ENCODE results near the gene ZNF680. TPM values are rescaled to one million over a fixed set of nuclear protein-coding genes. Genes with fewer than 3 reads are reported as not detected.
"Not testable (repeated sequence)": the region's sequence is repeated elsewhere in the genome, so short reads cannot be mapped to it uniquely, and the experiment has no call there.

ZNF680 gene
- 73.6 TPM for total RNA-seq

- DNase-seq: peak; percentile 97
Measured at GRCh38 chr7:64562626-64563278, at the start of gene ZNF680. TSS of gene ZNF680 (minus strand) at chr7:64563071. CDS start at chr7:64562954, 117 bp downstream.

DNA sequence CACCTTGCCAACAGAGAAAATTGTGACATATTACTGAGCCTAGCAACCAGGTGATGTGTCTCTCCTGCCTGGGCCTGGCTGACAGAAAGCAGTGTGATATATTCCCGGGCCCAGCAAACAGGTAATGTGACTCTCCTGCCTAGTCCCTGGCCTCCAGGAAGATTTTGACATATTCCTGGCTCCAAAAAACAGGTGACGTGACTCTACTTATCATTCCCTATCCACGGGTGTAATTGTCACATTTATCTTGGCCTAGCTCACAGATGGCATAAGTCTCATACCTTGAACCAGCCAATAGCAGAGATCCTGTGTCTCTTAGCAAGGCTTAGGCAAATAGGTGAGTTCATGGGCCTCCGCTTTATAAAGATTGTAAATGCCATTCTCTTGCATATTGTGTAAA, 49.6 kb upstream of the ZNF680 start:
- DNase-seq: no peak

DNA sequence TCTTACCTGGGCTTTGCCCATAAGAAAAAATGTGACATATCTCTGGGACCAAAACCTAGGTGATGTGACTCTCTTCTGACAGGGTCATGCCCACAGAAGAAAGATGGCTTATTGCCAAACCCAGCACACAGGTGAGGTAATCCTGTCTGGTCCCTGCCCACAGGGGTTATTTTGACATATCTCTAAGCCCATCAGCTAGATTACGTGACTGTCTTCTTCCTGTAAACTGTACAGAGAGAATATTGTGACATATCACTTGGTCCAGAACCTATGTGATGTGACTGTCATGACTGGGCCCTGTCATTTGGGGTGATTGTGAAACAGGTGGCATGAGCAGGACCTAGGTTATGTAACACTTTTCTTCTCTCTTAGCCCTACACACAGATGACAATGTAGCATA, 48.8 kb upstream of the ZNF680 start:
- no peak for DNase-seq

DNA sequence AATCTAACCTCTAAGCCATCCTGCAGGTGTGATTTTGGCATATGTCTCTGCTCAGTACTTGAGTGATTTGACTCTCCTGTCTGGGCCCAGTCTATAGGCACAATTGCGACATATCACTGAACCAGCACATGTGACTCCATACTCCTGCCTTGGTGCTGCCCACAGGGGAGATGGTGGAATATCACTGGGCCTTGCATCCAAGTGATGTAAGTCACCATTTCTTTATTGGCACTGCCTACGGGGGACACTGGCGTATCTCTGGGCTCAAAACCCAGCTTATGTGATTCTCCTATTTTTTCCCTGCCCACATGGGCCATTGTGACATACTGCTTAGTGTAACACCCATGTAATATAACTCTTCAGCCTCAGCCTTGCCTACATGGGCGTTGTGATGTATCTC, 48.1 kb upstream of the ZNF680 start:
- DNase-seq: no peak

- no peak for DNase-seq
Measured at GRCh38 chr7:64608116-64608910, 45.4 kb upstream of the ZNF680 start.

GRCh38 chr7:64606385-64606784, 43.5 kb upstream of the ZNF680 start:
- DNase-seq: no peak

DNA sequence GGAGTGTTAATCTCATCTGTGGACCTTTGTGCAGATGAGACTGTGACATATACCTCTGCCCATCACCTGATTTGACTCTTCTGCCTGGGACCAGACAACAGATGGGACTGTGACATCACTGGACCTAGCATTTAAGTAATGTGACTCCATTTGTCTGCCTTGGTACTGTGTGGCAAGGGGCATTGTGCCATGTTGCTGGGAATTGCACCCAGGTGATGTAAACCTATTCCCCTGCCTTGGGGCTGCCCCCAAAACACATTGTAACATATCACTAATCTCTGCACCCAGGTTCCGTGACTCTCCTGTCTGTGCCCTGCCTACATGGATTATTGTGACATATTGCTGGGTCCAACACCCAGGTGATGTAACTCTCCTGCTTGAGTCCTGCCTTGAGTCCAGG, 40.4 kb upstream of the ZNF680 start:
- DNase-seq: no peak

DNA sequence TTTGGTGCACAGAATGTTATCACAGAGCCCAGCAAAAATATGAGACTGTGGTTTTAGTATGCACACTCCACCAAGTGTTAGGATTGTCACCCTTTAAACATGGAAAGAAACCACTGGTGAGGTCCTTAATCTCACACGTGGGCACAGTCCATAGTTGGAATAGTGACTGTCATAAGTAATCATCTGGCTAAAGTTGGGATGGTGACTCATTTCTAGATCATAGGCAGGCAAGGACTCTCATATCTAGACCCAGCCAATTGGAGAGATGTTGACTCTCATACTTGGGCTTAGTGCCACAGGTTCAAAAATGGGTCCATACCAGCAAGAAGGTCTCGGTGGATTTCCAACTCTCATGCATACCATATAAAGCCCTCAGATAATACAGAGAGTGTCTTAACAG, 39.6 kb upstream of the ZNF680 start:
- DNase-seq: no peak

- no peak for DNase-seq
Measured at GRCh38 chr7:64602086-64602485, 39.2 kb upstream of the ZNF680 start.

DNA sequence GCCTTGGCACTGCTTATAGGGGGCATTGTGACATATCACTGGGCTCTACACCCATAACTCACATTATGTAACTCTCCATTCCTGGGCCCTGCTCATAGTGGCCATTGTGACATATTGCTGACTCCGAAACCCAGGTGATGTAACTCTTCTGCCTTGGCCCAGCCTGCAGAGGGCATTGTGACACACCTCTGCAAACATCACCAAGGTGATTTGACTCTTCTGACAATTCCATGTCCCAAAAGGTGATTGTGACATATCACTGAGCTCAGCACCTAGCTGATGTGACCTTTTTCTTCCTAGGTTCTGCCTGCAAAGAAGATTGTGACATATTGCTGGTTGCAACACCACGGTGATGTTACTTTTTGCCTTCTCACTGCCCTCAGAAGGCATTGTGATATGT, 36.5 kb upstream of the ZNF680 start:
- DNase-seq: no peak

DNA sequence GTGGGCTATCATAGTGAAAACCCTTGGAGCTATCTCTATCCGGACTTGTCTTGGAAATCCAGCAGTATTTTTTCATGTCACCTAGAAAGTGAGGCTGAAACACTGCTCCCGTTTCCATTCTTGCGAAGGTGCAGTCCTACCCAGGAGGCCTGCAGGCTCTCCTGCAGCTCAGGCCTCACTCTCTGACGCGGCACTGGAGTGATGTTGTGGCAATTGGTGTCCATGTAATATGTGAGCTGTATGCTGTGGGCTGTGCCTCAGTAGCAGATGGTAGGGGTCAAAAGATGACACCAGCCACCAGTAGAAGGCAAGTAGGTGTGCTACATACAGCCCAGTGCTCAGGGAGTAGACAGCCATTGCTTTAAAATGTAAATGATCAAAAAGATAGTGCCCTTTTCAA, 28.1 kb upstream of the ZNF680 start:
- no peak for DNase-seq

GRCh38 chr7:64581926-64582894, 19.3 kb upstream of the ZNF680 start:
- no peak for DNase-seq

DNA sequence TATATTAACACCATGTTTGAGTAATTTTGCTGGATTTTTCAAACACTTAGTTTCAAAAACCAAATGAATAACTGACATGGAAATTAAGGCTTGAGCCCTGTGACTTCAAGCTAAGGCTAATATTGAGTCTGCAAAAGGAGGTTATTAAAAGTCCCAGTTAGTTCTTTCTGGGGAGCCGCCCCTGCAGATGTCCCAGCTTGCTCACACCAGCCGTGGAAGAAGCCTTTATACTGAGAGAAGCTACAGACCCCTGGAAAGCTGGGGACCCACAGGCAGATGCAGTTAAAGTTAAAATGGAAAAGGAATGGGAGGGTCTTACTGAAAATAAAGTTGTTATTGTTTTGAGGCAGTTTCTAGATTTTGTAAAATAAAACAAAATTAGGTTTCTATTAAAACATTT, 18.5 kb upstream of the ZNF680 start:
- no peak for DNase-seq

DNA sequence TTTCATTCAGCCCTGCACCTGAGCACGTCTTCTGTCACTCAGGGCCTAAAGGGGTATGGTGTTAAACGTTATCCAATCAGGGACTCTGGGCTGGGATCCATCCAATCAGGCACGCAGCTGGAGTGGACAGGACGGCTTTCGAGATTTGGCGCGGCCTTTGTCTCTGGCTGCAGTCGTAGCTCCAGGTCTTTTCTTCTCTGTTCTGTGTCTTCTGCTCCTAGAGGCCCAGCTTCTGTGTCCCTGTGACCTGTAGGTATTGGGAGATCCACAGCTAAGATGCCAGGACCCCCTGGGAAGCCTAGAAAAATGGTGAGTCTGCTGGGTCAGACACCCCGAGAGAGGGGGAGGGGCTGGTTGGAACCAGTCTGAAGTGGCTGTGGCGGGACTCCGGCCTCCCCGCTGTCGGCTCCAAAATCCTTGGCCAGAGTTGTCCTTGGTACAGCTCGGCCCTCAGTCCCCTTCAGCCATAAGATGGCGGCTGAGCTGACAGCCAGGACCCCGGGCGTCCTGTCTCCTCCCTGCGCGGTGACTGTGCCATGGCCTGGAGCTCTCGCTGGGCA, 11.7 kb upstream of the ZNF680 start:
- no peak for DNase-seq

DNA sequence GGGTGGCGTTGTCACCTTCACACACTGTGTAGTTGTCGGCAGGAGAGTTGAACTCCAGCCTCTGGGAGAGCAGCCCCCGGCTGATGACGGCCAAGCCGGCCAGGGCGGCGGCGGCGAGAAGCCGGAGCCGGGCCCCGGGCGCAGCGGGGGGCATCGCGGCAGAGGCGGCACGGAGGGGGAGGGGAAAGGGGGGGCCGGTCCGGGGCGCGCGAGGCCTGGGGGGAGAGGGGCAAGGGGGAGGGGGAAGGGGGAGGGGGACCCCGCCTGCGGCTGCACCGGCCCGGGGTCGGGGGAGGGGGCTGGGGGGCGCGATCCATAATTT, 7.4 kb upstream of the ZNF680 start:
- not testable (repeated sequence) for DNase-seq

- not testable (repeated sequence) for DNase-seq
Measured at GRCh38 chr7:64569372-64570283, 6.8 kb upstream of the ZNF680 start.

DNA sequence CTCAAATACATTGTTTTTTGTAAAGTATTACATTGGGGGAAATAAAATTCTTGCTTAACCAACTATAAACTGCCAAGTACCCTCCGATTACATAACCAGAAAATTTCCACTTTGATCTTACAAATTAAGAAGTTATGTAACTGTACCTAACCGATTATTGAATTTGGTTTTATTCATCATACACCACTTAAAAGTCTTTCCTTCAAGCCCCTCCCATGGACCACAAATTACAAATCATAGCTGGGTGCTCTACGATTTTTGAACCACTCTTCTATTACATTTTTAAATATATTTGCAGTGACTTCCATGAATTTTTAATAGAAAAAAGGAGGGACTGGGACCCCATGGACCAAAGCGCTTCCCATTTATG, 630 bp downstream of the ZNF680 start:
- DNase-seq: no peak

DNA sequence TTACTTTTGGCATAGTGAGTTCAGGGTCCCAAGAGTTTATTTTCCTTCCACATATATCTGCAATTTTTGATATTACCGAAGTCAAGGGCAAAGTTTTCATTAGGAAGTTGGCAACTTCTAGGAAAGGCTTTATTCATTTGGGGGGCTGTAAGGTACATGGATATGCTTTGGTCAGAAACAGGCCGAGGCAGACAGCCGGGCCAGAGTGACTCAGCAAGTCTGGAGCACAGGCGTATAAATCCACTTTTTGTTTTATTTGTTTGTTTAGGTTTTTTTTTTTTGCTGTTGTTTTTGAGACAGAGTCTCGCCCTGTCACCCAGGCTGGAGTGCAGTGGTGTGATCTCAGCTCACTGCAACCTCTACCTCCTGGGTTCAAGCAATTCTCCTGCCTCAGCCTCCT, 3.7 kb downstream of the ZNF680 start:
- DNase-seq: no peak

GRCh38 chr7:64558781-64559180, 4.1 kb downstream of the ZNF680 start:
- no peak for DNase-seq

DNA sequence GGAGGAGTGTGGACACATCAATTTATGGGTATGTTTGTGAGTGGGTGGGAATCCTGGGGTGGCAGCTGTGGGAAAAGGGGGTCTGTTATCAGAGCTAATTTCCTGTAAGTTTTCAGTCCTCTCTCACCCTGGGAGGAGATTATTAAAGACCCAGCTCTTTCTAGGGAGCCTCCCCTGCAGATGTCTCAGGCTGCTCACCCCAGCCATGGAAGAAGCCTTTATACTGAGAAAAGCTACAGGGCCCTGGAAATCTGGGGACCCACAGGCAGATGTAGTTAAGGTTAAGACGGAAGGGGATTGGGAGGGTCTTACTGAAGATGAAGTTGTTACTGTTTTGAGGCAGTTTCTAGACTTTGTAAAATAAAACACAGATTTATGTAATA, 4.6 kb downstream of the ZNF680 start:
- no peak for DNase-seq

DNA sequence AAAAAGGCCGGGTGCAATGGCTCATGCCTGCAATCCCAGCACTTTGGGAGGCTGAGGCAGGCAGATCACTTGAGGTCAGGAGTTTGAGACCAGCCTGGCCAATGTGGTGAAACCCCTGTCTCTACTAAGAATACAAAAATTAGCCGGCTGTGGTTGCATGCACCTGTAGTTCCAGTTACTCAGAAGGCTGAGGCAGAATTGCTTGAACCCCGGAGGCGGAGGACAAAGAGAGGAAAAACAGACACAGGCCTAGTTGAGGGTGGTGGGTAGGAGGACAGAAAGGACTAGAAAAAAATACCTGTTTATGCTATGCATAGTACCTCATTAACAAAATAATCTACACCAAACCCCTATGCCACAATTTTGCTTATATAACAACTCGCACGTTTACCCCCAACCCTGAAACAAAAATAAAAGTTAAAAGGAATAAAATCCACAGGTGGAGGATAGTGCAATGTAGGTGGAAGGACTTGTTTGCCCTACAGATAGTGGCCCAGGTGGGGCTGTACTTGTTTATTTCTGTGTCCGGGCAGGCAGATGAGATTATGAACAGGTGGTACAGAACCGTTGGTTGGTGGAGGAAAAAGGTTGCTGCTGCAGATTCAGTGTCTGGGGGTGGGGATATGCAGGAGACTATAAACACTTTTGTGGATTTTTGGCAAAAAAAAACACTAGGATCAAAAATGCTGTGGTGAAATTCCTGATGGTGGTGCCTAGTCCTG, 5.1 kb downstream of the ZNF680 start:
- no peak for DNase-seq
